Skin of body (tissue), 2 donors: ENCODE data around the gene ALG14. TPM values are rescaled to one million over a fixed set of nuclear protein-coding genes. Genes with fewer than 3 reads are reported as not detected.
"Not testable (repeated sequence)": the region's sequence is repeated elsewhere in the genome, so short reads cannot be mapped to it uniquely, and the experiment has no call there.

Source experiments
- DNase-seq: peaks from one replicate; lab custom pipeline; 2025; lab: John Stamatoyannopoulos, UW
- total RNA-seq: library from RNA; depleted of rRNA; stranded (reverse); fragments of >200 nt; gene quantifications from one replicate; pipeline ENCODE4 v1.2.3, GENCODE V29; 2014

The ALG14 gene
- total RNA-seq = 1.8 TPM

DNA sequence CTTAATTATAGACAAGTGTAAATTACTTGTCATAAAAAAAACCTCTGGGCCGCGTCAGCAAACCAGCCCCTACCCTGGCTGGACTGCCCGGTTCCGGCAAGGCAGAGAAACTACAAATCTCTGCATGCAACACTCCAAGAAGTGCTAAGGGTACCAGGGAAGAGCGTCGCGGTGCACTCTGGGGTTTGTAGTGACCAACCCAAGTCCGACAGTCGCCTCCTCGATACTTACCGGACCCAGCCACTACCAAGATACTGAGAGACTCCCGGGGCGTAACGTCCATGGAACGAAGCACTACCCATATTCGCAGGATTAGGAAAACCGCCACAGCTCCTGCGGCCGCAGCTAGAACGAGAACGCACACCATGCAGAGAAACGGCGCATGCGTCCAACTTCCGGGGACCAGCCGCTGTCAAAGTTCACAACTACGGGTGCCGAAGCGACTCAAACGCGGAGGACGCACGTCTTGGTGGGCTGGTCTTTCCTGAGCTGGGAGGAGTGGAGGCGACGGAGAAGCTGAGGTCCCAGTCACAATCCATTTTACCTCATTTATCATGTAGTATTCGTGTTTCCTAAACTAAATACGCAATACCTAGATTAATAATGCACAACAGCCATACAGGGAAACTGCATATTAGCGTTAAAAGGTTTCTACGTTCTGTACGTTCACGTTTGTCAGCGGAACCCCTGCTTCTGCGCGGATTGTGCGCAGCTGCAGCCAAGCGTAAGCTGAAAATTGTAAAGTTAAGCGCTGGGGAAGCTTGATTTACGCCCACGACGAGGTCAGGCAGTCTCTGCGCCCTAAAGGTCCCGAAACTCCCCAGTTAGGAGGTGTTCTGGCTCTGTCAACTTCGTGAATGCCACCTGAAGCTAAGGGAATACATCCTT, at the start of gene ALG14:
ALG14 (minus strand) TSS at position 420 of the 888 bp plus-strand sequence; CDS start at position 367, 53 bp downstream.
- DNase-seq = peak; percentile 98

DNA sequence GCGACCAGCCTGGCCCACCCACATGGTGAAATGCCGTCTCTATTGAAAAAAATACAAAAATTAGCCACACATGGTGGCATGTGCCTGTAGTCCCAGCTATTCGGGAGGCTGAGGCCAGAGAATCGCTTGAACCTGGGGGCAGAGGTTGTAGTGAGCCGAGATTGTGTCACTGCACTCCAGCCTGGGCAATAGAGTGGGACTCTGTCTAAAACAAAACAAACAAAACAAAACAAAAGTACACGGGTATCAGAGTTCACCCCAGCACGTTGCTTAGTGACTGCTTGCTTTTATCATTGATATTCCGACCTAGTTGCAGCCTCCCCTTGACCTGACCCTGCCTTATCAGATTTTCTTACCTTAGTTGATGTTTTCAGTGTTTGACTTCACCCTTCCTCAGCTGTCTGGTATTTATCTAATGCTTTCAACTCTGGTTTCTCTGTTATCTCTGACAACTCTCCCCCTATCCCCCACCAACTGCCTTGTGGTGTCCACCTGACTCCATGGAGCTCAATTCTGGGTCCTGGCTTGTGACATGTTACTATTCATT, 49.5 kb upstream of the ALG14 start:
- no peak for DNase-seq

DNA sequence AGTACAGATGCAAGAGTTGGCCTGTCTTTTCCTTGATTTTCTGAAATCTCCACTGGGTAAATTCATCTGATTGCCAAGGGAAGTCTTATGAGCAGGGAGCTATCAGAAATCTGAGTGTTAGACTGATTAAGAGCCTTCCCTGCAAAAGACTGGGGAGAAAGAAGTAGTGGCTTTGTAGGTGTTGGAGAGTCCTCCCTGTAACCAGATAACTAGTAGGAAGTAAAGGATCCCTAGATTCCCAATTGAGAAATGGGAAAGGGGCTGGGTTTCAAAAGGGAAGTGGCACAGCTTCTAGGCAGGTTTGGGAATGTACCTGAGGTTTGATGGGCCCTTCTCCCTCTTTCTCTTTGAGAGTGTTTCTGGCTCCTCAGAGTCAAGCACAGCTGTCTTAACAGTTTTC, 46.5 kb upstream of the ALG14 start:
- no peak for DNase-seq

DNA sequence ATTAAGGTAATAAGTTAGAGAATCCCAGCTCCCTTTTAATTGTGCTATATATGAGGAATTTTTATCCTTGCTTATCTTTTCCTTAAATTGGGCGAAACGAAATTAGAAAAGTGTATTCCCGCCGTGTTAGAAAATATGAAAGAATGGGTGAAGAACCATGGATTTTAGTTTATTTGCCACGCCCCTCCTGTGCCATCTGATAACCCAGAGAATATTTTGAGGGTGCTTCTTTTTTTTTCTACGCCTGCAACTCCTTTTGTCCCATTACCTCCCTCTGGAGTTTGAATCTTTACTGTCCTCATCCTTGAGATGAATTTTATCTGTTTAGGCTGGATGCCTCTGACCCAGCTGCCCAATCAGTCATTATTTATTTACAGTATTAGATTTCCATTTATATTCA, 46.0 kb upstream of the ALG14 start:
- DNase-seq = no peak

- DNase-seq = no peak
Observed at GRCh38 chr1:95118067-95118499, 45.3 kb upstream of the ALG14 start.

- DNase-seq = no peak
Observed at GRCh38 chr1:95117207-95118066, 44.7 kb upstream of the ALG14 start, which contains the start of gene TLCD4. TLCD4 (plus strand) TSS chr1:95117355; CDS start chr1:95143902, 26,547 bp downstream.

GRCh38 chr1:95116580-95117206, 43.9 kb upstream of the ALG14 start:
- no peak for DNase-seq

DNA sequence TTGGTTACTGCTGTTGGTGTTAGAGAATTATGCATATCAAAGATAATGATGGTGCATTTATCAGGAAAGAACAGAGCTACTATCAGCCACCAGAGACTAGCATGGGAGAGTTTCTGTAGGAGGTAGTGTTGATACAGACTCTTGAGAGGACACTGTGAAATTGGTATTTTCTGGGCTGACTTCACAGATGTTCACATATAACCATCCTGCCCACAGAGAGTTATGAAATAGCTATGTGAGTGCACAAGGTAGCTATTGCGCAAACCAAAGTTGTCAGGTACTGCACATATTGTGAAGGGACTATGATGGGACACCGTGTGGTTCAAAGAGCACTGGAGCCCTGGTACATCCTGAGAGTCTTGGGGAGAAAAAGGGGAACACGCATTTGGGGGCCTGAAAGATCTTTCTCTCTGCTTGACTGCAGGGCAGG, 43.0 kb upstream of the ALG14 start:
- DNase-seq = no peak

DNA sequence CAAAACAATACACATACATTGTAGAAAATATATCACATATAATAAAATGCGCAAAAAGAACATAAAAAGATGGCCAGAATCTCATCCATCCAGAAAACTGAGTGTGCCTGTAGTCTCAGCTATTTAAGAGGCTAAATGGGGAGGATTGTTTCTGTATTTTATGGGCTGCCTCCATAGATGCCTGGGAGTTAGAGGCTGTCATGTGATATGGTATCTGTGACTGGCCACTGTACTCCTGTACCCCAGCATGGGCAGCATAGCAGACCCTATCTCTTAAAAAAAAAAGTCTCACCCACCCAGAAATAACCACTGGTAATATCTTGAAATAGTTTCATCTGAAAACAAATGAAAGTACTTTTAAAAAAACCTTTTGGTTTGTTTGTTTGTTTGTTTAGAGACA, 40.9 kb upstream of the ALG14 start:
- DNase-seq = no peak

GRCh38 chr1:95111014-95111413, 38.3 kb upstream of the ALG14 start:
- DNase-seq = no peak

DNA sequence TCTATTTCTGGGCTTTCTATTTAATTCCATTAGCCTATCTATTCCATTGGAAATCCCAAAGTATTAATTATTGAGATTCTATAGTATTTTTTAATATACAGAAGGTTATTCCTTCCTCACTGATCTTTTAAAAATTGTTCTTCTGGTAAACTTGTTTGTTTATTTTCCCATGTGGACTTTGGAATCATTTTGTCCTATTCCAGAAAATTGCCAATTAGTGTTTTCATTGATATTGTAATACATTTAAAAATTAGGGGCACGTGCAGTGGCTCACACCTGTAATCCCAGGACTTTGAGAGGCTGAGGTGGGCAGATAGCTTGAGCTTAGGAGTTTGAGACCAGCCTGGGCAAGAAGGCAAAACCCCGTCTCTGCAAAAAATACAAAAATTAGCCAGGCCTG, 36.0 kb upstream of the ALG14 start:
- no peak for DNase-seq

GRCh38 chr1:95098196-95098595, 25.4 kb upstream of the ALG14 start:
- no peak for DNase-seq

GRCh38 chr1:95097426-95097825, 24.7 kb upstream of the ALG14 start:
- DNase-seq = no peak

DNA sequence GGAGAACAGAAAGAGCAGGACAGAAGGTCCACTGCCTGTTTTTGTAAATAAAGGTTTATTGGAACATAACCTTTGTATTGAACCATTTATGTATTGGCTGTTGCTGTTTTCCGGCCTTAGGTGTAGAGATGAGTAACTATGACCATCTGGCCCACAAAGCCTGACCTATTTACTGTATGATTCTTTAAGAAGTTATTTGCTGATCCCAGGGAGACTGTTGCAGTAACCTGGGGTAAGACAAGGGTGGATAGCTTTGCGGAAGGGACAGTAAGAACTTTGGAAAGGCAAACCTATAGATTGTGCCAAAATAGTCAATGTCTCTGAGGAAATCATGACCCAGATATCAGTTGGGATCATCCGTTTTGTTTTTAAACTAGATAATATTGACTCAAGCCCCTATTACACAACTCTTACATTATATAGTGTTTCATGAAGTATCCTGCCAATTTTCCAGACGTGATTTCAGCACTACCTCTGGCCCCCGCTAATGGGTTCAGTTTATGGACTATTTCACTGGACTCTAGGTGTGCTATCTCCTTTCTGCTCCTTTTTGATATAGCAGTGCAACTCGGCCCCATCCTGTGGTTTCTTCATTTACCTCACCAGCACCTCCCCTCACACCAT, 23.6 kb upstream of the ALG14 start:
- no peak for DNase-seq

- DNase-seq = no peak
Observed at GRCh38 chr1:95095833-95096217, 23.1 kb upstream of the ALG14 start.

DNA sequence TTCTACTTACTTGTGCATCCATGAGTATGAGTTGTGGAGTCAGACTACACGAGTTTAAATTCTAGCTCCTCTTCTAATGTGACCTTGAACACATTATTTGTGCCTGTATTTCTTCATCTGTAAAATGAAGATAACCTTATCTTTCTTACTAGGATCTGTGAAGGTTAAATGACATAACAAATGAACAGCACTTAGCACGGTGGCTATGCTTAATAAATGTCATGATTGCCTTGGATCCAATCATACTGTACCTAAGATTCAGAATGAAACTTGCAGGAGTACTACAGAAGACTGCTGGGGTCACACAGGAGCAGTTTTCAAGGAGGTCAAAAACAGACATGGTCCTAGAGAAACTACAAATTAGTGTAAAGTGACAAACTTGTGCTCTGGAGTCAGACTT, 22.2 kb upstream of the ALG14 start:
- no peak for DNase-seq

GRCh38 chr1:95093296-95093695, 20.5 kb upstream of the ALG14 start:
- DNase-seq = no peak

GRCh38 chr1:95092891-95093290, 20.1 kb upstream of the ALG14 start:
- DNase-seq = not testable (repeated sequence)

- DNase-seq = not testable (repeated sequence)
Observed at GRCh38 chr1:95091290-95091689, 18.5 kb upstream of the ALG14 start.

GRCh38 chr1:95089650-95090287, 17.0 kb upstream of the ALG14 start:
- no peak for DNase-seq
